B cell (primary cell): ENCODE results near the gene C7.

Experiments used
- EZH2 ChIP-seq: IDR thresholded peaks from 2 replicates; pipeline ENCODE4 v1.6.1; 2012; ENCODE audit warnings: borderline replicate concordance, low read depth, mild to moderate bottlenecking, moderate library complexity, low read length; ENCODE audit not compliant: insufficient read depth, poor library complexity, severe bottlenecking
- TF ChIP-seq, protein P1 (sequence below): fragments of 200-600 bp; IDR thresholded peaks from one replicate; pipeline ENCODE4 v1.8.0; 2022; ENCODE audit warnings: antibody characterized with exemption, mild to moderate bottlenecking

DNA sequence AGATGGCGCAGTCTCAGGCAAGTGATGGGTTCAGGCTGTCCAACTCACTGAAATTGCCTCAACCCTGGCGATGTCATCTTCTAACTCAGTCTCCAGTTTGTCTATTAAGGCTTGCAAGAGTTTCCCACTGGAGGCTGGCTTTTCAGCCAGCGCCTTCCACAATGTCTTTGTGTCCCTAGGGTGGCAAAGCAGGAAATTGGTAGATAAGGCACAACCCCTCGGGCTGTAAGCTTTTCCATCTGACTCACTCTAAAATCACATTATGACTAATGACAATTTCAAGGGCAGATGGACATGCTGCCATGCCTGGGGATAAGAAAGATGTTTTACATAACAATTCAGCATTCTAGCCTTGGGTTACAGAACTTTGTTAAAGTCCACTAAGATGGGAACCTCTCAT lies 99.9 kb downstream of the C7 start:
- TF ChIP-seq EZH2 = no peak
- TF ChIP-seq, protein P1, sequence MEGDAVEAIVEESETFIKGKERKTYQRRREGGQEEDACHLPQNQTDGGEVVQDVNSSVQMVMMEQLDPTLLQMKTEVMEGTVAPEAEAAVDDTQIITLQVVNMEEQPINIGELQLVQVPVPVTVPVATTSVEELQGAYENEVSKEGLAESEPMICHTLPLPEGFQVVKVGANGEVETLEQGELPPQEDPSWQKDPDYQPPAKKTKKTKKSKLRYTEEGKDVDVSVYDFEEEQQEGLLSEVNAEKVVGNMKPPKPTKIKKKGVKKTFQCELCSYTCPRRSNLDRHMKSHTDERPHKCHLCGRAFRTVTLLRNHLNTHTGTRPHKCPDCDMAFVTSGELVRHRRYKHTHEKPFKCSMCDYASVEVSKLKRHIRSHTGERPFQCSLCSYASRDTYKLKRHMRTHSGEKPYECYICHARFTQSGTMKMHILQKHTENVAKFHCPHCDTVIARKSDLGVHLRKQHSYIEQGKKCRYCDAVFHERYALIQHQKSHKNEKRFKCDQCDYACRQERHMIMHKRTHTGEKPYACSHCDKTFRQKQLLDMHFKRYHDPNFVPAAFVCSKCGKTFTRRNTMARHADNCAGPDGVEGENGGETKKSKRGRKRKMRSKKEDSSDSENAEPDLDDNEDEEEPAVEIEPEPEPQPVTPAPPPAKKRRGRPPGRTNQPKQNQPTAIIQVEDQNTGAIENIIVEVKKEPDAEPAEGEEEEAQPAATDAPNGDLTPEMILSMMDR = no peak
